ENCODE measurements around the gene TRIM64C. TPM values are rescaled to one million over a fixed set of nuclear protein-coding genes. Genes with fewer than 3 reads are reported as not detected.
"Not testable (repeated sequence)": the region's sequence is repeated elsewhere in the genome, so short reads cannot be mapped to it uniquely, and the experiment has no call there.

TRIM64C gene, protein sequence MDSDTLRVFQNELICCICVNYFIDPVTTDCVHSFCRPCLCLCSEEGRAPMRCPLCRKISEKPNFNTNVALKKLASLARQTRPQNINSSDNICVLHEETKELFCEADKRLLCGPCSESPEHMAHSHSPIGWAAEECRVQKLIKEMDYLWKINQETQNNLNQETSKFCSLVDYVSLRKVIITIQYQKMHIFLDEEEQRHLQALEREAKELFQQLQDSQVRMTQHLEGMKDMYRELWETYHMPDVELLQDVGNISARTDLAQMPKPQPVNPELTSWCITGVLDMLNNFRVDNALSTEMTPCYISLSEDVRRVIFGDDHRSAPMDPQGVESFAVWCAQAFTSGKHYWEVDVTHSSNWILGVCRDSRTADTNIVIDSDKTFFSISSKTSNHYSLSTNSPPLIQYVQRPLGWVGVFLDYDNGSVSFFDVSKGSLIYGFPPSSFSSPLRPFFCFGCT
- not detected for polyA plus RNA-seq

DNA sequence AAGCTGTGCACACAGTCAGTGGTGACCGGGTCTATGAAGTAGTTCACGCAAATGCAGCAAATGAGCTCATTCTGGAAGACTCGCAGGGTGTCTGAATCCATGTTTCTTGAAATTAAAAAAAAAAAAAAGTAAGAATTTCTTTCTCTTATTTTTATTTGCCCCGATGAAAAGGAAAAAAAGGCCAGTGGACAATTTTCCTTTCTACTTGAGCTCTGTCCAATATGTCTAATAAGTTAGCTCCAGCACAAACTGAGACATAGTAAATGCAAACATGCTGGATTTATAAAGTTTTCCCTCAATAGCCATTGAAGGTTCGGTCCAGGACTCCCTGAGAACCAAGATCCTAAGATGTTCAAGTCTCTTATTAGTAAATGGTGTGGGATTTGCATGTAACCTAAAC, at the start of gene TRIM64C:
TSS of gene TRIM64C (minus strand) at position 101 of the 400 bp plus-strand sequence. CDS start at position 101, 0 bp downstream.
- not testable (repeated sequence) for H3K4me1 ChIP-seq (ENCODE audit: control insufficient read depth in 2 of 2, insufficient read depth in 2 of 2, low read length in 1 of 2); H3K27me3 ChIP-seq (ENCODE audit: control insufficient read depth in 1 of 2, insufficient read depth in 2 of 2, low read length in 2 of 2); H3K4me3 ChIP-seq (ENCODE audit: low read depth in 1 of 2, low read length in 2 of 2); H3K36me3 ChIP-seq (ENCODE audit: control insufficient read depth in 2 of 2, insufficient read depth in 2 of 2, low read length in 1 of 2); H3K9me3 ChIP-seq (ENCODE audit: control insufficient read depth in 2 of 2, insufficient read depth in 1 of 2, low read depth in 1 of 2, low read length in 1 of 2); H3K27ac ChIP-seq (ENCODE audit: low read depth in 2 of 2, low read length in 1 of 2)
- 79 to 81% methylated on average over 5 of the region's 5 CpGs for WGBS, 2 donors

DNA sequence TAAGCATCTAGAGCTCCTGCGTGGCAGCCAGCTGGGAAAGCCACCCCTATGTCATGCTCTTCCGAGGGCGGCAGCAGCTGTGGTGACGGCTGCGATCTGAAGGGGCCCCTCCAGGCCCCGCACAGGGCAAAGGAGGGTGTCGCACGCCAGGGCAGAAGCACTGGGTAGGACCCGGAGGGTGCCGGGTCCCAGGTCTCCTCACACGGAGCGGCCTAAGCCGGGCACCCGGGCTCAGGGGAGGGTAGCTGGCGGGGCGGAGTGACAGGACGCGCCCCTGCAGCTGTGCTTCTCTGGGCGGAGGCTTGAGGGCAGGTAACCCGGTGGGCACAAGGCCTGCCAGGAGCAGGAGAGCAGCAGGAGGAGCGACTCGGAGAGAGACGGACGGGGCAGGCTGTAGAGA, 43.4 kb upstream of the TRIM64C start:
- WGBS, 2 donors, result 89 to 92% methylated on average over 20 to 24 of the region's 24 CpGs
- H3K9me3 ChIP-seq (ENCODE audit: control insufficient read depth in 2 of 2, insufficient read depth in 1 of 2, low read depth in 1 of 2, low read length in 1 of 2); H3K36me3 ChIP-seq (ENCODE audit: control insufficient read depth in 2 of 2, insufficient read depth in 2 of 2, low read length in 1 of 2); H3K4me1 ChIP-seq (ENCODE audit: control insufficient read depth in 2 of 2, insufficient read depth in 2 of 2, low read length in 1 of 2); H3K27ac ChIP-seq (ENCODE audit: low read depth in 2 of 2, low read length in 1 of 2); H3K27me3 ChIP-seq (ENCODE audit: control insufficient read depth in 1 of 2, insufficient read depth in 2 of 2, low read length in 2 of 2); H3K4me3 ChIP-seq (ENCODE audit: low read depth in 1 of 2, low read length in 2 of 2): not testable (repeated sequence)

DNA sequence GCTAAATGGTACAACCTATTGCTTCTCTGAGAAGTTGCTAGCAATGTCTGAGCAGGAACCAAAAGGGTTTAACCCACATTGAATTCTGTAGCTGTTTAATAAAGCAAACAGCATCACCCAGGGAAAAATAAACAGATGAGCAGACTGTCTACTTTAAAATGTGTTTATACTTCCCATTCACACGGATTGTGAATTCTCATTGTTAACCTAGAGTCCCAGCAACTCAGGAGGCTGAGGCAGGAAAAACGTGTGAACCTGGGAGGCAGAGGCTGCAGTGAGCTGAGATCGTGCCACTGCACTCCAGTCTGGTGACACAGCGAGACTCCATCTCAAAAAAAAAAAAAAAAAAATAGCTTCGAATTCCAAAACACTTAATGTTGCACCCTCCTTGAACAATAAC, 11.0 kb upstream of the TRIM64C start:
- H3K27ac ChIP-seq (ENCODE audit: low read depth in 2 of 2, low read length in 1 of 2); H3K36me3 ChIP-seq (ENCODE audit: control insufficient read depth in 2 of 2, insufficient read depth in 2 of 2, low read length in 1 of 2); H3K9me3 ChIP-seq (ENCODE audit: control insufficient read depth in 2 of 2, insufficient read depth in 1 of 2, low read depth in 1 of 2, low read length in 1 of 2); H3K4me3 ChIP-seq (ENCODE audit: low read depth in 1 of 2, low read length in 2 of 2); H3K27me3 ChIP-seq (ENCODE audit: control insufficient read depth in 1 of 2, insufficient read depth in 2 of 2, low read length in 2 of 2); H3K4me1 ChIP-seq (ENCODE audit: control insufficient read depth in 2 of 2, insufficient read depth in 2 of 2, low read length in 1 of 2): not testable (repeated sequence)
- 53 to 61% methylated on average over 5 of the region's 5 CpGs for WGBS, 2 donors

DNA sequence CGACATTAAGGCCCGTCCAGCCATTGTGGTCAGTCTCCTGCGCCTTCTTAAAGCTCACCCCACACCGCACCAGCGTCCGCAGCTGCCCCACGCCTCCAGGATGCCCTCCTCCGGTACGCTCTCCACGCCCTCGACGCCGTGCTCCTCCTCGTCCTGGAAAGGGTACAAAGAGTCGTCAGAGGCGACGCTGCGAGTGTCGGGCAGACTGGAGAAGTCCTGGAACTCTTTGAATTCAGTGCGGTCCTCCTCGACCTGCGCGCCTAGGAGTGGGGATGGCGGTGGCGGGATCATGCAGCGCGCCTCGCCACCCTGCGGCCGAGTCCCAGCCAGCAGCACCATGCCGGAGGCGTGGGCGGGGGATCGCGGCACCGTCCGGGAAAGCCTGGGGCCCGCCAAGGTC, 9.1 kb downstream of the TRIM64C start:
- WGBS, 2 donors, result 66 to 72% methylated on average over 33 to 38 of the region's 38 CpGs
- H3K36me3 ChIP-seq (ENCODE audit: control insufficient read depth in 2 of 2, insufficient read depth in 2 of 2, low read length in 1 of 2); H3K27me3 ChIP-seq (ENCODE audit: control insufficient read depth in 1 of 2, insufficient read depth in 2 of 2, low read length in 2 of 2); H3K4me1 ChIP-seq (ENCODE audit: control insufficient read depth in 2 of 2, insufficient read depth in 2 of 2, low read length in 1 of 2); H3K4me3 ChIP-seq (ENCODE audit: low read depth in 1 of 2, low read length in 2 of 2); H3K9me3 ChIP-seq (ENCODE audit: control insufficient read depth in 2 of 2, insufficient read depth in 1 of 2, low read depth in 1 of 2, low read length in 1 of 2); H3K27ac ChIP-seq (ENCODE audit: low read depth in 2 of 2, low read length in 1 of 2): not testable (repeated sequence)

DNA sequence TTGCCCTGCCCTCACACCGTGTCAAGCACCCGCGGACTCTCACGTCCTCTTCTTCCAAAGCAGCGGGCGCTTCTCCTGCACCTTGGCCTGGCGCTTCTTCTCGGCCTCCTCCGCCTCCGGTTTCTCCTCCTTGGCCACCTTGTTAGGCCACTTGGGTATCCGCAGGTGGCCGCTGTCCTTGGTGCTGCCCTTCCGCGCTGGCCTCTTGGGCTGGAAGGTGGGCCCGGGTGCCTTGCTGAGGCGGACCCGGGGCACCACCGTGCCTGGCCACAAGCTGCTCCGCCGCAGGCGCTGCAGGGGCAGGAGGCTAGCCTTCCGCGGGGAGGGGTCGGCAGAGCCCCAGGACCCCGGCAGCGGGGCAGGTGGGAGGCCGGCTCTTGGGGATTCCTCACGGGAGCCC, 10.7 kb downstream of the TRIM64C start:
- H3K36me3 ChIP-seq (ENCODE audit: control insufficient read depth in 2 of 2, insufficient read depth in 2 of 2, low read length in 1 of 2); H3K9me3 ChIP-seq (ENCODE audit: control insufficient read depth in 2 of 2, insufficient read depth in 1 of 2, low read depth in 1 of 2, low read length in 1 of 2); H3K27me3 ChIP-seq (ENCODE audit: control insufficient read depth in 1 of 2, insufficient read depth in 2 of 2, low read length in 2 of 2); H3K27ac ChIP-seq (ENCODE audit: low read depth in 2 of 2, low read length in 1 of 2); H3K4me3 ChIP-seq (ENCODE audit: low read depth in 1 of 2, low read length in 2 of 2); H3K4me1 ChIP-seq (ENCODE audit: control insufficient read depth in 2 of 2, insufficient read depth in 2 of 2, low read length in 1 of 2): not testable (repeated sequence)
- WGBS, 2 donors, result 53 to 62% methylated on average over 16 to 27 of the region's 28 CpGs

DNA sequence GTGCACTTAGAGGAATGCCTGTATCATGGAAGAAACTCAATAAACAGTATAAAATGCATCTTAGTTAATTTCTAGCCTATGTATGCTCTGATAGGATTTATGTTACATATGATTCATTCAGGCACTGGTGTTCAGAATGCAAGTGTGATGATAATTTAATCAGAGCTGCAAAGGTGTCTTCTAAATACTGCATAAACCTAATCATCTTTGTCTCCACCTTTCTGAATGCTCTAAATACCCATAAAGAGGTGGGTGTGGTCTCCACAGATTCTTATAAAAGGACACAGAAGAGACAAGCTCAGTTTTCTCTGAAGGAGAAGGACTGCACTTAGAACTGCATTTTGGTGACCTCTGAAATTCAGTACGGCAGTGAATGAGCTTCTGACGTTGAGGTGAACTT, 30.4 kb downstream of the TRIM64C start, which contains the start of gene TRIM49B:
TSS of gene TRIM49B (plus strand) at position 301 of the 400 bp plus-strand sequence. CDS start 2,777 bp downstream, outside the sequence.
- 26 to 29% methylated on average over 2 of the region's 2 CpGs for WGBS, 2 donors
- H3K27me3 ChIP-seq (ENCODE audit: control insufficient read depth in 1 of 2, insufficient read depth in 2 of 2, low read length in 2 of 2); H3K36me3 ChIP-seq (ENCODE audit: control insufficient read depth in 2 of 2, insufficient read depth in 2 of 2, low read length in 1 of 2); H3K4me3 ChIP-seq (ENCODE audit: low read depth in 1 of 2, low read length in 2 of 2); H3K9me3 ChIP-seq (ENCODE audit: control insufficient read depth in 2 of 2, insufficient read depth in 1 of 2, low read depth in 1 of 2, low read length in 1 of 2); H3K4me1 ChIP-seq (ENCODE audit: control insufficient read depth in 2 of 2, insufficient read depth in 2 of 2, low read length in 1 of 2); H3K27ac ChIP-seq (ENCODE audit: low read depth in 2 of 2, low read length in 1 of 2): not testable (repeated sequence)

Other genes starting within 250 kb of the TRIM64C start
- gene TRIM51G, start 75.2 kb downstream of the TRIM64C start, polyA plus RNA-seq, result not detected
- gene TRIM49B, start 30.3 kb downstream of the TRIM64C start, polyA plus RNA-seq, result not detected
- under 1 TPM; 0.65 to 0.86 TPM for gene FOLH1, start 149.5 kb upstream of the TRIM64C start, polyA plus RNA-seq

Measured in esophagus (tissue), 2 donors.